NCI-H2171 treated with DMSO at 0.1 percent for 48 hours (cell line): ENCODE data around the gene MIX23.
A peak's percentile ranks its signal among the peaks of the same experiment; 100 is the strongest.

Experiments used
- DNase-seq: peaks from one replicate; lab custom pipeline; 2025; lab: John Stamatoyannopoulos, UW

MIX23 gene

DNA sequence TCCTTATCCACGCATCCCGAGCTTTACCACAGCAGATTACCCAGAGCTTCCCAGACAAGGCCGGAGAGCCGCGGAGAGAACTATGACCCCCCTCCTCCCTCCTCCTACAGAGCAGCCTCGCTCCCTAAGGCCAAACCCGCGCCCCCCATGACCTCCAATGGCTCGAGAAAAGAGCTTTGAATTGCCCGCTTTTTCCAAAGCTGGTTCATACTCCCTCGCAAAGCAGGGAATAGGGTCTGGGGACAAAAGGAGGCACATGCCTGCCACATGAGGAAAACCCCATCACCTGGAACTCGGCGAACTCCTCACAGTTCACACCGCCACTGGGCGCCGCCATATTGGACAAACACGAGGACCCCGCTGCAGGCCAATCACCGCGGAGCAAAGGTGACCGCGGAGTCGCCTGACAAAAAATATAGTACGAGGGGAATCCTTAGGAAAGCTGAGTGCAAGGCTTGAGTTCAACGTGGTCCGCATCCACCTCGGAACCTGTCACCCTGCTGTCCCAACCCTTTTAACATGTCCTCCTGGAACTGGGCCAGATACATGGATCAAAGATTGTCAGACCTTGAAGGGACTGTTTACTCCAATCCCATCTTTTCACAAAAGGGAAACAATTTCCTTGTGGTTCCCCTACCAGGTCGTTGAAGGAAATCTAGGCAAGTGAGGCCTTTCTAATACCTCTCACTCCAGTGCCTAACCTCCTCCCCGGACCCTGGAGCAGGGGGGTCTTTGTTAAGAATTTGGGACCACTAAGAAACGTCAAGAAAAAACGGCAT, at the start of gene MIX23:
Gene MIX23 (minus strand): TSS at position 344 of the 779 bp plus-strand sequence. CDS start 7 bp downstream, at position 337.
- peak; percentile 96 for DNase-seq

DNA sequence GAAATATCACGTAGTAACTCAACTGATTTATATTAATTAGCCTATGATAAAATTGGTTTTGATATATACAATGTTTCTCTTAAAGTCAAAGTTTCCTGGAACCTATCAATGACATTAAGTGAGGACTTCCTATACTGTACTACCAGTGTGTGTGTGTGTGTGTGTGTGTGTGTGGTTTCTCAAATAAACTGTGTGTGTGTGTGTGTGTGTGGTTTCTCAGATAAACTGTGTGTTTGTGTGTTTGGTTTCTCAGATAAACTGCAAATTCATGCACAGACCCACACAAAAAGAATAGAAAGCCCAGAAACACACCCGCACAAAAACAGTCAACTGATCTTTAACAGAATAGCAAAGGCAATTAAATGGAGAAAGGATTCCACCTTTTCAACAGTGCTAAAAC, 47.3 kb upstream of the MIX23 start:
- DNase-seq: no peak

DNA sequence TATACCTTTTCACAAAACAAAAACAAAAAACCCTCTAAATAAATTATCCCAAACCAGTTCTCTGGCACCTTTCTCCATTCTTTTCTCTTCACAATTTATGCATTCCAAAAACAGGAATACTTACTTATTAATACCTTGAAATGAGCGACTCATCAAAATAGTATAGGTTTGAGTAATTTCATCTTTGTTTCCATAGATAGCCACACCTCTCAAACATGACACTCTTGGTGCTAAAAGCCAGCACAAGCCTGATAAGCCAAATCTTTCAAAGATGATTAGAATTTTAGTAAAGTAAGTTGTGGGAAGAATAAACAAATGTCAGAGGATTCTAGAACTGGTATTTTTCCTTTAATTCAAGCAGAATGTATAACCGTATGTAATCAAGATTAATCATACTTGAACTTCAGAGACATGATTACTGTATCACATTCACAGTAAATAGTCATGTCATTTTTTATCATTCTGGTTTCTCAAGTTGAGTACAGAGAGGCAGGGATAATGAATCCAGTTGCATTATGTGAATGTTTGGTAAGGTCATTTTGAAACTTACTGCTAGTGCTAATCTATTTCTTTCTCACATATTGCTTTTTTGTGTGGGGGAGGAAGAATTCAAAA, 44.9 kb upstream of the MIX23 start:
- no peak for DNase-seq

DNA sequence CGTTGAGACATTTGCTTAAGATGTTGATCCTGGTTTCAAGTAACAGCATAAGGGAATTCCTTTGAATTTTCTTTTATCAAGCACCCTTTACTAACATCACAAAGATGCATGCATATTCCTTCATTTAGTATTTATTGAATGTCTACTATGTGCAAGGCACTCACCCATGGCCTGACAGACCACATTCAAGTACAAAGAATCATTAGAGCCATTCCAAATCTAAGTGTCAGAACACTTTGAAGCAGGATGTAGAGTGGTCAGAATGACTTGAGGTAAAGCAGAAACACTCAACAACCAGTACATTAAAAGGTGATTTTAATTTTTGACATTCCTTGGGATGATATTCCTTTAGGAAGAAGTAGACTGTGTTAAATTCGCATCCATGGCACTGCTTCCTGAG, 38.8 kb upstream of the MIX23 start:
- no peak for DNase-seq

DNA sequence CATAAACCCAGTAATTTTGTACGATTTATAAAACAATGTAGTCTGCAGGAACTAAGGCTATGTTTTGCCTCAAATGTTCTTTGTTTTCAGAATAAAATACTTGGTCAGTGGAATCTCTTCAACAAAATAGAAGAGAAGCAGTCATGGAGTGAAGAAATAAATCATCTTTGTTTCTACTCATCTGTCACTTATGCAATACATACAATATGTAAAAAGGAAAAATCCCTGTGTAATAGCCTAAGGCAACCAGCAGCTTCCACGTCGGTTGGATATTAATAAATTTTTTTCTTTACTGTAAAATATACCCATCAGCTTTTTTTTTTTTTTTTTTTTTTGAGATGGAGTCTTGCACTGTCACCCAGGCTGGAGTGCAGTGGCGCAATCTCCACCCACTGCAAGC, 38.1 kb upstream of the MIX23 start:
- DNase-seq: no peak

DNA sequence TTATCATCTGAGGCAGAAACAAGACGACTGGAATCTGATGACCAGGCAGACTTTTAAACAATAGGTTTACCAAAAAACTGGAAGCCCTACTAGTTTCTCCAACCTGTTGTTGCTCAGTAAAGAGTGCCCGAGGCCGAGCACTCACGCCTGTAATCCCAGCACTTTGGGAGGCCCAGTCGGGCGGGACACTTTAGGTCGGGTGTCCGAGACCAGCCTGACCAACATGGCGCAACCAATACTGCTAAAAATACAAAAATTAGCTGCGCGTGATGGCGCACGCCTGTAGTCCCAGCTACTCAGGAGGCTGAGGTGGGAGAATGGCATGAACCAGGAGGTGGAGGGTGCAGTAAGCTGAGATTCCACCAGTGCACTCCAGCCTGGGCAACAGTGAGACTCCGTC, 33.9 kb upstream of the MIX23 start:
- DNase-seq: no peak

DNA sequence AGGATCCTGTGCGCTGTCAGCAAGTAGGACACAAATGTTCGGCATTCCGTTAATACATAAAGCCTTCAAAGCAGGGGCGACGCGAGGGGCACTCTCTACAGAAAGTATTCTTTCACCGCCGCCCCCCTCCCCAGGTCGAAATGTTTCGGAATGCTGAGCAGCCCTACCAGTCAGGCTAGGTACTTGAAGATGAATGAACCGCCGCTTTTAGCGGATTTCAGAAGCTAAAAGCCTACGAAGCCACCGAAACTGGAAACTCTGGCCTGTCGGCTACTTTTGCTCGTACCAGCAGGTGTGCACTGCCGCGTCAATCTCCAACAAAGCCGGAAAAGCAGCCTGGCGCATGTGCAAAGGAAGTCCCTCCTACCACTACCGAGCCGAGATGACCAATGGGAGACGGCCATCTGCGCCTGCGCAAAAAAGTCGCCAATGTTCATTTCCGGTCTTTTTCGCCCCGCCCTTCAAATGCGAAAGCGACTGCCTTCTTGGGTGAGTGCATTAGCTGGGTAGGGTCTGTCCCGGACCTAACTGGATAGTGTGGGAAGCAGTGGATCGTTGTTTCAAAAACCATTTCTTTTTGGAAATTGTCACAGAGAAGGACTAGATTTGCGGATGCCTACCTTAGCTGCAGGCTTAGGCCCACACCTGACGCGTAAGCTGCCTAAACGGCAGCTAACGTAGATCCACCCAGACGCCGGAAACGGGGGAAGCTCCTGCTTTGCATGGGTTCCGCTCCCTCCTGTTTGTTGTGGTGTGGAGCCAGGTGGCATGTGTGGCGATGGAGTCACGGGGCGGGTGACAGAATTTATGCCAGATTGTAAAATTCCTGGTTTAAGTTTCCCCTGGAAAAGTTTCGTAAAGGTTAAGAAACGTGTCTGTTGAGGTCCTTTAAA, 33.0 kb upstream of the MIX23 start, which contains the start of gene WDR5B:
Gene WDR5B (minus strand): TSS at position 301 of the 893 bp plus-strand sequence. CDS start 534 bp downstream, outside the sequence.
- DNase-seq: no peak

DNA sequence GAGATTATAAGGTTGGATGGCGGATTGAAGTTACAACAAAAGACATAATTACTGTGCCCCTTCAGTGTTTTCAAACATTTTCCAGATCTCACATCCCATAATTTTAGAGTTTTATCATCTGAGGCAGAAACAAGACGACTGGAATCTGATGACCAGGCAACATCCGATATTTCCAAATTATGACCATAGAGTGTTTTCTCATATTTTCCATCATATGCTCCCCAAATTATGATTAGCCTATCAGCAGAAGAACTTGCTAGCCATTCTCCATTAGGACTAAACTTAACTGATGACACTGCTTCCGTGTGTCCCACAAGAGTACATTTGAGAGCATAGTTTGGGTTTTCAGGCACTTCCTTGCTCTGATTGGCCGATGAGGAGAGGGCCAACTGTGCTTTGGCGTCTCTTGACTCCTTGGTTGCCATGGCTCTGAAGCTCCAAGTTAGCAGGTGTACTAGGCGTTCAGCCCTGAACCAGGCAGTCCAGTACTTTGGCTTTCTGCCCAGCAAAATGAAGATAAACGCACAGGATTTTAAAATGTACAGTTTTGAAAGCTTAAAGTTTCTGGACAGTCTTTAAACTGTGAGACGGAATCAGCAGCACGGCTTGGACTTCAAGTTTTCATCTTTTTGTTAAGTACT, 32.2 kb upstream of the MIX23 start:
- DNase-seq: no peak

DNA sequence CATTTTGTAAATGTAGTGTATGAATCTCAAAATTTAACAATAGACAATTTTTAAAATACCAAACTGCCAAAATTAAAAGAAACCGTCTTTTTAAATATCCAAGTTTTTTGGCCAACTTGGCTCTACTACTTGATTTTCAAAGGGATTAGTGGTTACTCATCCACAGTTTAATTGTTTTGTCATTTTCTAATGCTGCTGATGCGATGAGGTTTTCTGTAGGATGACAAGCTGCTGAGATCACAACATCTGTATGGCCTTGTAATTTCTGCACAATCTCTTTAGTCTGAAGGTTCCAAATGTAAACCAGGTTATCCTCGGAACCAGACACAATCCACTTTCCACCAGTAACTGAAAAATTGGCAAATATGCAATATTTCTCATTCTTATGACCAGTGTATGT, 31.4 kb upstream of the MIX23 start:
- DNase-seq: no peak

DNA sequence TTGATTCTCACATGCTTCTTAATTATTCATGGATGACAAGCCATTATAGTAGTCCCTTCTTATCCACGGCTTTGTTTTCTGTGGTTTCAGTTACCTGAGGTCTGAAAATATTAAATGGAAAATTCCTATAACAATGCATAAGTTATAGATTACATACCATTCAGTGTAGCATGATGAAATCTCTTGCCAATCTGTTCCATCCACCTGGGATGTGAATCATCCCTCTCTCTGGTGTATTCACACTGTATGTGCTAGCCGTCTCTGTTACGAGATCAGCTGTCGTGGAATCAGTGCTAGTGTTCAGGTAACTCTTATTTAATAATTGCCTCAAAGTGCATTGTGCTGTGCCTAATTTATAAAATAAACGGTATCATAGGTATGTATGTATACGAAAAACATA, 27.6 kb upstream of the MIX23 start:
- peak; percentile 80 for DNase-seq

DNA sequence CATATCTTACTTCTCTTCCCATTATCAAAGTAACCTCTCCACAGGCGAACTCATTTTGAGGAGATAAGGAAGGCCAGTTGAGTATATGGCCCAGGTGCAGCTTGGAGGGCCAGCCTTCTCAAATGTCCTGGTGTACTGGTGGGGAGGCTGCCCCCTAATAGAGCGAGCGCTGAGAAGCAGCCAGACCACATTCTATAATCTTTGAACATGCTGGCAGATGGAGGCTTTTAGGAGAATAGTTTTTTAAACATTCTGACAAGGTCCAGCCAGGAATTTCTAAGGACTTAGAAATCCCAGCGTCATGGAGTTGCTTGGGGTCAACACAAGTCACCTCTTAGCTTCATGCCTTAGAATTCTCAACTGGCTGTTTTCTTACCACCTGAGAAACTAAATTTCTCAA, 27.1 kb upstream of the MIX23 start:
- no peak for DNase-seq

DNA sequence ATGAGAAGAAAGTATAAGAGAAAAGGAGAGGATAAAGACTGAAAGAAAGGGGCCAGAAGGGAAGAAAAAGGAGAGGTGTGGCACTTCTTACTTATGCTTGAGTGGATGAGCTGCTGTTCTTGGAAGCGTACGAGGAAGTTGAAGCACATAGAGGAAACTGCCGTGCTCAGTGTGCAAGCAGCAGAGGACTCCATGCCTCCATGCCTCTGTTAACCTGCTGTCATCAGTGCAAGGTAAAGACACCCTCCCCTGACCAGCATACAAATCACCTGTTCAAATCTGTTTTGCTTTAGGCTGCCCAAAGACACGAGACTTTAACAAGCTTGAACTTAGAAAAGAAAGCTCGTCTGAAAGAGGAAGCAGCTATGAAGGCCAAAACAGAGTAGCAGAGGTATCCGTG, 26.4 kb upstream of the MIX23 start:
- no peak for DNase-seq

DNA sequence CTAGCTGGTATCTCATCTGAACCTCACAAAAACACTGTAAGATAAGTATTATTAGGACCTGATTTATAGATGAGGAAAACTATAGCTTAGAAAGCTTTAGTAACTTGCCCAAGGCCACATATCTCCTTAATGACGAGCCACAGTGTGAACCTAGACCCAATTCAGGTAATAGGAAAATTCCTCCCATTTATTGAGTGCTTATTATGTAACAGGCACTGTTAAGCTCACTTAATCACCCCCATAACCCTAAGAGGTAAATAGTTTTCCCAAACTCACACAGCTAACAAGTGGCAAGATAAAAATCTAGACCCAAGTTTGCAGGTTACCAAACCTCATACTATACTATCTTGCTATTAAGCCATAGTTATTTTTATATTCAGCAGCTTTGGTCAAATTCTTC, 24.9 kb upstream of the MIX23 start:
- DNase-seq: no peak

DNA sequence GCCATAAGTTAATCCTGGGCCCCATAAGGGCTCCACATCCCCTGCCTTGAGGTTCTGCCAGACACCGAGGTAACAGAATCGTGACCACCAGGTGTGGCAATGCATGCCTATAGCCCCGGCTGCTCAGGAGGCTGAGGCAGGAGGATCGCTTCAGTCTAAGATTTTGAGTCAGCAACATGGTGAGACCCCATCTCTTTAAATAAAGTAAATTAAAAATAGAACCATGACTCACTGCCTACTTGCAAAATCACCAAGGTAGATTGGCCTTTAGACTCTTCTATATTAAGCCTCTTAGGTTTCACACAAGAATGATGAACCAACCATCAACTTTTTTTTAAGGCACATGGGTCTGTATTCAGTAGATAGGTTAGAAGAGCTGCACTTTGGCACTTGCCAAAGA, 23.2 kb upstream of the MIX23 start:
- DNase-seq: no peak

DNA sequence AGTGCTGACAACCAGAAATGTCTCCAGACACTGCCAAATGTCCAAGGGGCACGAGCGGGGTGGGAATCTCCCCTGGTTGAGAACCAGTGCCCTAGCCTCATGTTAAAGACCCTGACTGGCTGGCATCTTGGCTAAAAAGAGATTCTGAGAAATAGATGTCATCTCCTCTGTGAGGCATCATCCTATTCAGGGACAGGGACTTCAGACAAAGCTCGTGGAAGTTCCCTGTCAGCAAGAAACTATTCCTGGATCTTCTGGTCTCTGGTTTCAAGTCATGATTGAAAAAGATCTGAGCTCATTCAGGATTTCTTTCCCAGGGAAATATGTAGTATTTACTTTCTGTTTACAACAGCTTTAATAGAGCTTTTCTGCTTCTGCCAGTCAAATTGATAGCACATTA, 22.0 kb upstream of the MIX23 start:
- DNase-seq: no peak

DNA sequence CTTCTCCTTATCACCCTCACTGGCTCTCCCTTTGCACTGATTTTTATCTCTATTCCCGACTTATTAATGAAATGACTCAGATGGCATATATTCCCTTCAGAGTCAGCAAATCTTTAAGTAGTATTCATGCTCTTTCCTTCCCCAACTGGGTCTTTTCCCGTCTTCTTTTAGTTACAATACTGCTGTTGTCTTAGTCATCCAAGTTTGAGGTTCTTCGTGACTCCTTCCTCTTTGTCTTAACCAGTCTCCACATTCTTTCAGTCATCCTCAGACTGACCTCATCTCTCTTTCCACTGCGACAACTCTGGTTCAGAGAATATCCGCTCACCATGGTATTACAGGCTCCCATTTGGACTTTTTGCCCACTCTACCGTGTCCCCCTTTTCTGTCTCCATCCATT, 20.5 kb upstream of the MIX23 start:
- DNase-seq: no peak

DNA sequence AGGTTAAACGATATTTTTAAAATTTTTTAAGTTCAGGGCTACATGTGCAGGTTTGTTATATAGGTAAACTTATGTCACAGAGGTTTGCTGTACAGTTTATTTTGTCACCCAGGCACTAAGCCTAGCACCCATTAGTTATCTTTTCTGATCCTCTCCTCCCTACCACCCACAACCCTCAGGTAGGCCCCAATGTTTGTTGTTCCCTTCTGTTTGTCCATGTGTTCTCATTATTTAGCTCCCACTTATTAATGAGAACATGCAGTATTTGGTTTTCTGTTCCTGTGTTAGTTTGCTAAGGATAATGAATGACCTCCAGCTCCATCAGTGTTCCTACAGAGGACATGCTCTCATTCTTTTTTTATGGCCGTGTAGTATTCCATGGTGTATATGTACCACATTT, 15.9 kb upstream of the MIX23 start:
- DNase-seq: no peak

DNA sequence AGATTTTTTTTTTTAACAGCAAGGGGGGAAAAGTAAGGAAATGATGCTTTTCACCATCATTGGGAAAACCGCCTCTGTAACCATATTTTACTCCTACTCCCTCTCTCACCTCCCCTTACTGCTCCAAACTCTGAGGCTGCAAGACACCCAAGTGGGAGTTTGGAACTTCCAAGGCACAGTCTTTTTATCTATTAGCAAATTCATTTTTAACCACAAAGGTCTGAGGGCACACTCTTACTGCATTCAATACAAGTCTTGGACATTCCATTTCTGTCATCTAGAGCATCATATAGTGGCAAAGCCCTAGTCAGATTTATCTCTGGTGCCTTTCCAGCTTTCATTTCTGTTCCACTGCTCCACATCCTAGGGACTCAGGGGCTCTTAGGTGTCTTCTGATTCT, 14.2 kb upstream of the MIX23 start:
- DNase-seq: no peak

DNA sequence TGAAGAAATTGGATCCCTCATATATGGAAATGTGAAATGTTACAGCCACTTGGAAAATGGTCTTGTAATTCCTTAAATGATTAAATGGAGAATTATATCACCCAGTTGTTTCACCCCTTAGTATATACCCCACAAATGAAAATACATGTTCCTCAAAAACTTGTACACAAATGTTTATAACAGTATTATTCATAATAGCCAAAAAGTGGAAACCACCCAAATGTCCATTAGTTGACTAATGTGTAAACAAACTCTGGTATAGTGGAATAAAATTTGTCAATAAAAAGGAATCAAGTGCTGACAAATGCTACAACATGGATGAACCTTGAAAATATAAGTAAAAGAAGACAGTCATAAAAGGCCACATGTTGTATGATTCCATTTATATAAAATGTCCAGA, 13.5 kb upstream of the MIX23 start:
- DNase-seq: no peak

DNA sequence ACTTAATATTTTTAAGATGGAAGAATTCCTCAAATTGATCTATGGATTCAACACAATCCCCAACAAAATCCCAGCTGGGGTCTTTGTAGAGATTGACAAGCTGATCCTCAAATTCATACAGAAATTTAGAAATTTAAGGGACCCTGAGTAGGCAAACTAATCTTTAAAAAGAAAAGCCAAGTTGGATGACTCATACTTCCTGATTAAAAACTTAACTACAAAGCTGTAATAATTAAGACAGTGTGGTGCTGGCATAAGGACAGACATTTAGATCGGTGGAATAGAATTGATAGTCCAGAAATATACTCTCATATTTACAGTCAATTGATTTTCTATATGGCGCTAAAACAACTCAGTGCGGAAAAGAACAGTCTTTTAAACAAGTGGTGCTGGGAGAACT, 12.6 kb upstream of the MIX23 start:
- no peak for DNase-seq

DNA sequence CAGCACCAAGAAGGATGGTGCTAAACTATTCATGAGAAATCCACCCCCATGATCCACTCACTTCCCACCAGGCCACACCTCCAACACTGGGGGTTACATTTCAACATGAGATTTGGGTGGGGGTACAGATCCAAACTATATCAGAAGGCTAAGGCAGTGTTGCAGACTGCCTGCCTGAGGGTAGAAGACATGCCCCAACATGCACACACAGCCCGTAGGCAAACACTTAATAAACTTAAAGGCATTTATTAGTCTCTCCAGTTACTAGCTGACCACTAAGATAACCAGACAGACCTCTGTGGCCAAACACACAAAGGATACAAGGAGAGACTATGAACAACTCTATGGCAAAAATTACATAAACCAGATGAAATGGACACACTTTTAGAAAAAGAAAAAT, 11.1 kb upstream of the MIX23 start:
- no peak for DNase-seq
